ENCODE measurements around the gene RGS3.

The RGS3 gene

DNA sequence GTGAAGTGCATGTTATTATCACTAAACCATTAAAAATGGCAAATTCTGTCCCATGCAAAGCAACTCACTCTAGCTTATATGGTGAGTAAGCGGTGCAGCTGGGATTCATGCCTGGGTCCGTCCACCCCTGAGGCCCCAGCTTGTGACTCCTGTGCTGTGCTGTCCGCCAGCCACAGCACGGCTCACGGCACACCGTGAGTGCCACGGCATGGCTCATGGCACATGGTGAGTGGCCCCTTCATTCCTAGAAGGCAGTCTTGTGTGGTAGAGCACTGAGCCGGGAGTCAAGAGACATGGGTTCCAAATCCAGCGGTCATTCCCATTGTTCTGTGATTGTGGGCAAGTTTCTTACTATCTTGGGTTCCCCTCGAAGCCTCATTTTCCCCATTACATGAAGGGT is 18.8 kb downstream of the RGS3 start:
- TF ChIP-seq, protein P1, sequence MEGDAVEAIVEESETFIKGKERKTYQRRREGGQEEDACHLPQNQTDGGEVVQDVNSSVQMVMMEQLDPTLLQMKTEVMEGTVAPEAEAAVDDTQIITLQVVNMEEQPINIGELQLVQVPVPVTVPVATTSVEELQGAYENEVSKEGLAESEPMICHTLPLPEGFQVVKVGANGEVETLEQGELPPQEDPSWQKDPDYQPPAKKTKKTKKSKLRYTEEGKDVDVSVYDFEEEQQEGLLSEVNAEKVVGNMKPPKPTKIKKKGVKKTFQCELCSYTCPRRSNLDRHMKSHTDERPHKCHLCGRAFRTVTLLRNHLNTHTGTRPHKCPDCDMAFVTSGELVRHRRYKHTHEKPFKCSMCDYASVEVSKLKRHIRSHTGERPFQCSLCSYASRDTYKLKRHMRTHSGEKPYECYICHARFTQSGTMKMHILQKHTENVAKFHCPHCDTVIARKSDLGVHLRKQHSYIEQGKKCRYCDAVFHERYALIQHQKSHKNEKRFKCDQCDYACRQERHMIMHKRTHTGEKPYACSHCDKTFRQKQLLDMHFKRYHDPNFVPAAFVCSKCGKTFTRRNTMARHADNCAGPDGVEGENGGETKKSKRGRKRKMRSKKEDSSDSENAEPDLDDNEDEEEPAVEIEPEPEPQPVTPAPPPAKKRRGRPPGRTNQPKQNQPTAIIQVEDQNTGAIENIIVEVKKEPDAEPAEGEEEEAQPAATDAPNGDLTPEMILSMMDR (conservative IDR thresholded peaks at IDR 0.05) = no peak

GRCh38 chr9:113482991-113483675 is 19.6 kb downstream of the RGS3 start:
- TF ChIP-seq, protein P1 (conservative IDR thresholded peaks at IDR 0.05) = no peak

More for the DNA sequence above, 18.8 kb downstream of the RGS3 start:
- H3K27ac ChIP-seq = peak overlapping the region; percentile 93

GRCh38 chr9:113483676-113484257 is 20.2 kb downstream of the RGS3 start:
- peak overlapping the region; percentile 93 for H3K27ac ChIP-seq
- TF ChIP-seq, protein P1 (conservative IDR thresholded peaks at IDR 0.05) = no peak

More at GRCh38 chr9:113482991-113483675, 19.6 kb downstream of the RGS3 start:
- H3K27ac ChIP-seq = peak overlapping the region; percentile 93

GRCh38 chr9:113484258-113484730 is 20.8 kb downstream of the RGS3 start:
- TF ChIP-seq, protein P1 (conservative IDR thresholded peaks at IDR 0.05) = no peak
- H3K27ac ChIP-seq = peak overlapping the region; percentile 93

DNA sequence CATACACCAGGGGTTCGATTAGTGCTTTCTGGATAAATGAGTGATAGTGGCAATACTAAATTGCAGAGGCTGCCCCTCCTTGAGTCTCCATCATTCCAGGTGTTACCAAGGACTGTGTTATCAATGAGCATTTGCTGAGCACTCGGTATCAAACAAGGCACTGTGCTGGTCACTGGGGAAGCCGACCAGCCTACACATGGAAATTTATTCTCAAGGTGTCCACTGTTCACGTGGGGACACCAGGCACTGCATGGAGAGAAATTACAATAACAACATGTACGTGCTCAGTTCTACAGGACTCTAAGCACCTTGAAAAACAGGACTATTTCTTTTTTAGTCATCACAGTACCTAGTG is 22.2 kb downstream of the RGS3 start:
- peak overlapping the region; percentile 93 for H3K27ac ChIP-seq
- TF ChIP-seq, protein P1 (conservative IDR thresholded peaks at IDR 0.05) = no peak

- H3K27ac ChIP-seq = peak overlapping the region; percentile 93; the same call in 1 of the 2 replicates
- TF ChIP-seq, protein P1 (conservative IDR thresholded peaks at IDR 0.05) = no peak
Observed at GRCh38 chr9:113486327-113486726, 22.8 kb downstream of the RGS3 start.

- TF ChIP-seq, protein P1 (conservative IDR thresholded peaks at IDR 0.05) = no peak
- peak overlapping the region; percentile 93; the same call in 1 of the 2 replicates for H3K27ac ChIP-seq
Observed at GRCh38 chr9:113488071-113488470, 24.5 kb downstream of the RGS3 start.
